Stimulated activated CD8-positive, alpha-beta memory T cell treated with anti-CD3 and anti-CD28 coated beads, Interleukin-4, amount 100 ng/mL, for 1 hour (primary cell): ENCODE results near the gene TPM2.
"Not testable (repeated sequence)": the region's sequence is repeated elsewhere in the genome, so short reads cannot be mapped to it uniquely, and the experiment has no call there.

Experiments
- DNase-seq, 2 donors: peaks; one replicate each; pipeline ENCODE4 v3.0.0-alpha.2; 2020; ENCODE audit warnings: low read depth in 2 of 2, low spot score in 1 of 2

The TPM2 gene

GRCh38 chr9:35656831-35657545, 32.7 kb downstream of the TPM2 start:
- DNase-seq: no peak

- DNase-seq: no peak
Measured at GRCh38 chr9:35656348-35656747, 33.4 kb downstream of the TPM2 start.

GRCh38 chr9:35653611-35654010, 36.1 kb downstream of the TPM2 start:
- DNase-seq: no peak

- DNase-seq: no peak
Measured at GRCh38 chr9:35652829-35653209, 36.9 kb downstream of the TPM2 start.

GRCh38 chr9:35651956-35652828, 37.5 kb downstream of the TPM2 start:
- DNase-seq: no peak

GRCh38 chr9:35650341-35651158, 39.2 kb downstream of the TPM2 start, which contains the start of gene SIT1:
Gene SIT1, minus strand, starts transcription at chr9:35650931. Its CDS starts 78 bp downstream, at chr9:35650853.
- no peak for DNase-seq

- no peak for DNase-seq
Measured at GRCh38 chr9:35649431-35650340, 40.0 kb downstream of the TPM2 start.

- peak; percentile 84 to 85 for DNase-seq
Measured at GRCh38 chr9:35646533-35647265, 43.0 kb downstream of the TPM2 start.

GRCh38 chr9:35646153-35646532, 43.6 kb downstream of the TPM2 start:
- no peak for DNase-seq

GRCh38 chr9:35645736-35646135, 44.0 kb downstream of the TPM2 start:
- DNase-seq: not testable (repeated sequence)

- DNase-seq: no peak
Measured at GRCh38 chr9:35643046-35643445, 46.7 kb downstream of the TPM2 start.

- DNase-seq: not testable (repeated sequence)
Measured at GRCh38 chr9:35641478-35641877, 48.2 kb downstream of the TPM2 start.

GRCh38 chr9:35640431-35640830, 49.3 kb downstream of the TPM2 start:
- not testable (repeated sequence) for DNase-seq

GRCh38 chr9:35639631-35640030, 50.1 kb downstream of the TPM2 start:
- no peak for DNase-seq

GRCh38 chr9:35639225-35639624, 50.5 kb downstream of the TPM2 start:
- DNase-seq: not testable (repeated sequence)

- not testable (repeated sequence) for DNase-seq
Measured at GRCh38 chr9:35638751-35639150, 51.0 kb downstream of the TPM2 start.

GRCh38 chr9:35637427-35637955, 52.2 kb downstream of the TPM2 start:
- not testable (repeated sequence) for DNase-seq

GRCh38 chr9:35636877-35637246, 52.9 kb downstream of the TPM2 start:
- not testable (repeated sequence) for DNase-seq

- DNase-seq: no peak
Measured at GRCh38 chr9:35636135-35636876, 53.4 kb downstream of the TPM2 start.
